Measurements from ENCODE around the gene SH3D21. TPM values are rescaled to one million over a fixed set of nuclear protein-coding genes. Genes with fewer than 3 reads are reported as not detected.
A peak's percentile ranks its signal among the peaks of the same experiment; 100 is the strongest.

SH3D21 gene
- polyA plus RNA-seq, 3 donors: 0.56 TPM; not detected in 2

GRCh38 chr1:36279789-36280296 is 26.3 kb upstream of the SH3D21 start:
- H3K4me1 Mint-ChIP-seq: no peaks in the 10 kb centered on the region
- DNase-seq: no peak
- peaks cover 28 to 55% of the 10 kb centered on the region in 2 donors for H3K36me3 Mint-ChIP-seq
- H3K4me3 ChIP-seq (replicated peaks in 1 of 3; ENCODE audit: low read depth in 2 of 3, low read length in 3 of 3): no peak overlapping the region
- H3K9me3 ChIP-seq (replicated peaks in 1 of 2; ENCODE audit: control insufficient read depth in 1 of 2, insufficient read depth in 1 of 2, low read length in 2 of 2): no peaks in the 10 kb centered on the region
- peaks cover 30 to 58% of the 10 kb centered on the region in 2 donors for H3K36me3 ChIP-seq (replicated peaks in 1 of 2; ENCODE audit: control insufficient read depth in 1 of 2, insufficient read depth in 2 of 2, low read length in 2 of 2)
- H2AFZ ChIP-seq (ENCODE audit: insufficient read depth, low read depth, low read length, poor library complexity, severe bottlenecking): no peak overlapping the region
- H3K9ac ChIP-seq (ENCODE audit: insufficient read depth, low read length, poor library complexity, severe bottlenecking): no peak overlapping the region
- H3K4me1 ChIP-seq (ENCODE audit: control insufficient read depth in 1 of 2, insufficient read depth in 2 of 2, low read length in 2 of 2): no peaks in the 10 kb centered on the region
- peak overlapping the region in 2 of 7 donors; percentile 79 to 87 for H3K27ac Mint-ChIP-seq
- 98% methylated on average over 4 of the region's 7 CpGs for WGBS (ENCODE audit: insufficient coverage)
- no peaks in the 10 kb centered on the region for H3K27me3 ChIP-seq (ENCODE audit: control insufficient read depth in 2 of 2, insufficient read depth in 2 of 2, low read length in 2 of 2)
- no peak overlapping the region for H3K27ac ChIP-seq (ENCODE audit: low read depth in 1 of 2, low read length in 2 of 2)
- H3K9me3 Mint-ChIP-seq: no peaks in the 10 kb centered on the region
- H3K4me3 Mint-ChIP-seq: no peak overlapping the region
- H3K4me2 ChIP-seq (replicated peaks; ENCODE audit: extremely low read depth, low read length, poor library complexity, severe bottlenecking): no peak overlapping the region
- H3K79me2 ChIP-seq (ENCODE audit: insufficient read depth, low read length): peaks cover 62% of the 10 kb centered on the region
- intact Hi-C loops (cut with micrococcal nuclease): loop anchor here in 1 of 2 donors (10.0 kb wide), 1 partner anchor 95 kb away; no protein-coding TSS in a partner anchor
- H3K27me3 Mint-ChIP-seq (ENCODE audit: low read depth in 3 of 3): peaks cover 0 to 2% (median 0%) of the 10 kb centered on the region in 3 donors
- TF ChIP-seq, protein P1, sequence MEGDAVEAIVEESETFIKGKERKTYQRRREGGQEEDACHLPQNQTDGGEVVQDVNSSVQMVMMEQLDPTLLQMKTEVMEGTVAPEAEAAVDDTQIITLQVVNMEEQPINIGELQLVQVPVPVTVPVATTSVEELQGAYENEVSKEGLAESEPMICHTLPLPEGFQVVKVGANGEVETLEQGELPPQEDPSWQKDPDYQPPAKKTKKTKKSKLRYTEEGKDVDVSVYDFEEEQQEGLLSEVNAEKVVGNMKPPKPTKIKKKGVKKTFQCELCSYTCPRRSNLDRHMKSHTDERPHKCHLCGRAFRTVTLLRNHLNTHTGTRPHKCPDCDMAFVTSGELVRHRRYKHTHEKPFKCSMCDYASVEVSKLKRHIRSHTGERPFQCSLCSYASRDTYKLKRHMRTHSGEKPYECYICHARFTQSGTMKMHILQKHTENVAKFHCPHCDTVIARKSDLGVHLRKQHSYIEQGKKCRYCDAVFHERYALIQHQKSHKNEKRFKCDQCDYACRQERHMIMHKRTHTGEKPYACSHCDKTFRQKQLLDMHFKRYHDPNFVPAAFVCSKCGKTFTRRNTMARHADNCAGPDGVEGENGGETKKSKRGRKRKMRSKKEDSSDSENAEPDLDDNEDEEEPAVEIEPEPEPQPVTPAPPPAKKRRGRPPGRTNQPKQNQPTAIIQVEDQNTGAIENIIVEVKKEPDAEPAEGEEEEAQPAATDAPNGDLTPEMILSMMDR (IDR thresholded peaks at IDR 0.05): no peak
- H4K20me1 ChIP-seq (ENCODE audit: insufficient read depth, low read length): peaks cover 80% of the 10 kb centered on the region

DNA sequence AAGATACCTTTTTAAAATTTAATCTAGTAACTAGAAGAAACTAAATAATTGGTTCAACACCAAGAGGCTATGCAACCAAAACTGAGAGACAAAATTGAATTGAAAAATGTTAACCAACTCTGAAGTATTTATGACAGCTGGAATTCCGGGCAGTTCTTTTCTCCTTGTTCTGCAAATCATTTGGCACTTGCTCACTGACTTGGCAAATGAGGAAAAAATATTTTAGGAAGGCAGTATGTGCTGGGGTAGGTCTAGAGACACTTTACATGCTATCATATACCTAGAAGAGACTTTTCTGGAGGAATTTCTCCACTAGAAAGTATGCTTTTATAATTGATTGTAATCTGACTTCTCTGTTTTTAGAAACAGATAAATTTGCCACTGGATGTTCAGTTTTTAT is 22.1 kb upstream of the SH3D21 start:
- Mint-ChIP-seq H3K4me1 (peaks cover 2% of the 10 kb centered on the region), H3K4me3 (no peak overlapping the region), H3K27ac (no peak overlapping the region), H3K27me3 (ENCODE audit: low read depth in 3 of 3) (no peaks in the 10 kb centered on the region), H3K36me3 (peaks cover 57 to 75% of the 10 kb centered on the region in 2 donors), H3K9me3 (no peaks in the 10 kb centered on the region)
- Histone ChIP-seq H3K4me3 (replicated peaks in 1 of 3; ENCODE audit: low read depth in 2 of 3, low read length in 3 of 3) (no peak overlapping the region), H3K79me2 (ENCODE audit: insufficient read depth, low read length) (peaks cover 55% of the 10 kb centered on the region), H3K36me3 (replicated peaks in 1 of 2; ENCODE audit: control insufficient read depth in 1 of 2, insufficient read depth in 2 of 2, low read length in 2 of 2) (peaks cover 63 to 92% of the 10 kb centered on the region in 2 donors), H3K27ac (ENCODE audit: low read depth in 1 of 2, low read length in 2 of 2) (peak overlapping the region in 1 of 2 donors; percentile 35), H2AFZ (ENCODE audit: insufficient read depth, low read depth, low read length, poor library complexity, severe bottlenecking) (no peak overlapping the region), H3K9me3 (replicated peaks in 1 of 2; ENCODE audit: control insufficient read depth in 1 of 2, insufficient read depth in 1 of 2, low read length in 2 of 2) (no peaks in the 10 kb centered on the region), H3K9ac (ENCODE audit: insufficient read depth, low read length, poor library complexity, severe bottlenecking) (no peak overlapping the region), H3K4me1 (ENCODE audit: control insufficient read depth in 1 of 2, insufficient read depth in 2 of 2, low read length in 2 of 2) (no peaks in the 10 kb centered on the region), H3K27me3 (ENCODE audit: control insufficient read depth in 2 of 2, insufficient read depth in 2 of 2, low read length in 2 of 2) (no peaks in the 10 kb centered on the region), H4K20me1 (ENCODE audit: insufficient read depth, low read length) (peaks cover 91% of the 10 kb centered on the region), H3K4me2 (replicated peaks; ENCODE audit: extremely low read depth, low read length, poor library complexity, severe bottlenecking) (no peak overlapping the region)
- TF ChIP-seq, protein P1 (IDR thresholded peaks at IDR 0.05): no peak
- WGBS (ENCODE audit: insufficient coverage): 100% methylated on average over 1 of the region's 1 CpG
- DNase-seq: no peak
- intact Hi-C loops (cut with micrococcal nuclease): loop anchor here (2.0 to 10.0 kb wide), 2 partner anchors 99 to 135 kb away; partner anchors contain the start of gene TRAPPC3 (in 1 of the 2)

Measured in CD14-positive monocyte (primary cell).